LNCaP clone FGC (cell line): Measurements from ENCODE around the gene DRD4.
A peak's percentile ranks its signal among the peaks of the same experiment; 100 is the strongest.

Source experiments
- DNase-seq: peaks from one replicate; pipeline ENCODE4 v3.0.0-alpha.2; 2011; ENCODE audit warnings: low read depth
- H3K4me3 ChIP-seq: 2 replicates; pipeline ENCODE4 v1.5.1; 2011; ENCODE audit warnings: mild to moderate bottlenecking, low read depth, low read length, control low read depth
- TF ChIP-seq, protein P1 (sequence below): IDR thresholded peaks from 2 replicates; pipeline ENCODE4 v1.5.1; 2012; ENCODE audit warnings: mild to moderate bottlenecking; ENCODE audit not compliant: control insufficient read depth, insufficient read depth; ENCODE audit errors: extremely low read depth

The DRD4 gene

DNA sequence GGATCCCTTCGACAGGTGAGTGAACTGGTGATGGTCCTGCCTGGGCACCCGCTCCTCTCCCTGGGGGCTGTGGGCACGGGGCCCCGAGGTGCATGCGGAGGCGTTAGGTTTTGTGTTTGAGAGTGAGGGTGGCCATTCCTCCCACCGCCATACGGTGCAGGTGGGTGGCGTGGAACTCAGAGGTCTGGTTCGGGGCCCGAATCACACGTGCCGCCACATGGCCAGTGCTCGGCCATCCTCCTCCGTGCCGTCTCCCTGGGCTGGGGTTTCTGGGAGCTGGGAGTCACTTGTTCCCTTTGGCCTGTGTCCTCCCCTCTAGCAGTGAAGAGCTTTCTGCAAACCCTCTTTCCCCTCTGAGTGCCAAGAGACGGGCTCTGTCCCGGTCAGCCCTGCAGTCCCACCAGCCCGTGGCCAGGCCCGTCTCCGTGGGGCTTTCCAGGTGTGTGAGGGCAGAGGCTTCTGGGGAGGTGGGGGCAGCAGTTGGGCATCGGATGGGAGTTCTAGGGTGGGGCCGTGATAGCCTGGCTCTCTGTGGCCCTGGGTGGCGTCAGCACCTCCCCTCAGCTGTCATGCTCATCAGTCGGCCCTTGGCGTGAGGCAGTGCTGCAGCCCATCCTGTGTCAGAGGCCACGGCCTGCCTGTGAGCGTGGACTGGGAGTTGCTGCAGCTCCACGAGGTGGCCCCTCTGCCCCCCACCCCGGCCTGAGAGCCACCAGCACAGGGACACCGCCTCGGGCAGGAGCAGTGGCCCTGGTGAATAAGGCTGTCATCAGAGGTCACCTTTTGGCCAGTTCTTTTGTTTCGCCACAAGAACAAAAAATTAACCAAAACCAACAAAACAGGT lies 31.6 kb upstream of the DRD4 start:
- no peak overlapping the region for H3K4me3 ChIP-seq
- TF ChIP-seq, protein P1, sequence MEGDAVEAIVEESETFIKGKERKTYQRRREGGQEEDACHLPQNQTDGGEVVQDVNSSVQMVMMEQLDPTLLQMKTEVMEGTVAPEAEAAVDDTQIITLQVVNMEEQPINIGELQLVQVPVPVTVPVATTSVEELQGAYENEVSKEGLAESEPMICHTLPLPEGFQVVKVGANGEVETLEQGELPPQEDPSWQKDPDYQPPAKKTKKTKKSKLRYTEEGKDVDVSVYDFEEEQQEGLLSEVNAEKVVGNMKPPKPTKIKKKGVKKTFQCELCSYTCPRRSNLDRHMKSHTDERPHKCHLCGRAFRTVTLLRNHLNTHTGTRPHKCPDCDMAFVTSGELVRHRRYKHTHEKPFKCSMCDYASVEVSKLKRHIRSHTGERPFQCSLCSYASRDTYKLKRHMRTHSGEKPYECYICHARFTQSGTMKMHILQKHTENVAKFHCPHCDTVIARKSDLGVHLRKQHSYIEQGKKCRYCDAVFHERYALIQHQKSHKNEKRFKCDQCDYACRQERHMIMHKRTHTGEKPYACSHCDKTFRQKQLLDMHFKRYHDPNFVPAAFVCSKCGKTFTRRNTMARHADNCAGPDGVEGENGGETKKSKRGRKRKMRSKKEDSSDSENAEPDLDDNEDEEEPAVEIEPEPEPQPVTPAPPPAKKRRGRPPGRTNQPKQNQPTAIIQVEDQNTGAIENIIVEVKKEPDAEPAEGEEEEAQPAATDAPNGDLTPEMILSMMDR = no peak
- no peak for DNase-seq

DNA sequence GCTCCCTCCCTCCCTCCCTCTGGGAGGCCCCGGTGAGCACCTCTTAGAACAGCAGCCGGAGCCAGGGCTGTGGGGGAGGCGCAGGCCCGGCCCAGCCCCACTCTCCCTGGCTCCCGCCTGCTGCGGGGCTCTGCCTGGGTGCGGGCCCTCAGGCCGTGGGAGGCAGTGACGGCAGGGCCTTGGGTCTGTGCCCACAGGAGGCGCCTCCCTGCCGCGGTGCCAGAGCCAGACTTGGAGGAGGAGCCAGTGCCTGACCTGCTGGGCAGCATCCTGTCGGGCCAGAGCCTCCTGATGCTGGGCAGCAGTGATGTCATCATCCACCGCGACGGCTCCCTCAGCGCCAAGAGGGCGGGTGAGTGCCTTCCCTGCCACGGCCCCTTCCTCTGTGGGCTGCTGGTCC lies 30.8 kb upstream of the DRD4 start:
- H3K4me3 ChIP-seq = no peak overlapping the region
- peak; percentile 85 for DNase-seq
- TF ChIP-seq, protein P1 = no peak

DNA sequence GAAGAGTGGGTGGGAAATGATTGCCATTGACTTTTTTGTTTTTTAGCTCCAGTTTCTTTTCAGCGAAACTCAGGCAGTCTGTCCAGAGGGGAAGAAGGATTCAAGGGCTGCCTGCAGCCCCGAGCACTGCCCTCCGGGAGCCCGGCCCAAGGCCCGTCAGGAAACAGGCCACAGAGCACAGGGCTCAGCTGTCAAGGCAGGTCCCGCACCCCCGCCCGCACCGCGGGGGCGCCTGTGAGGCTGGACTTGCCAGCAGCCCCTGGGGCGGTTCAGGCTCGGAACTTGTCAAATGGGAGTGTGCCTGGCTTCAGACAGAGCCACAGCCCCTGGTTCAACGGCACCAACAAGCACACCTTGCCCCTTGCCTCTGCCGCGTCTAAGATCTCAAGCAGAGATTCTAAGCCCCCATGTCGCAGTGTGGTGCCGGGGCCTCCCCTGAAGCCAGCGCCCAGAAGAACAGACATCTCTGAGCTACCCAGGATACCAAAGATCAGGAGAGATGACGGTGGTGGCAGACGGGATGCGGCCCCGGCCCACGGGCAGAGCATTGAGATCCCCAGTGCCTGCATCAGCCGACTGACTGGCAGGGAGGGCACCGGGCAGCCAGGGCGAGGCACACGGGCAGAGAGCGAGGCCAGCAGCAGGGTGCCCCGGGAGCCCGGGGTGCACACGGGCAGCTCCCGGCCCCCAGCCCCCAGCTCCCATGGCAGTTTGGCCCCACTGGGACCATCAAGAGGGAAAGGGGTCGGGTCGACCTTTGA lies 29.9 kb upstream of the DRD4 start:
- H3K4me3 ChIP-seq = no peak overlapping the region
- TF ChIP-seq, protein P1 = no peak
- no peak for DNase-seq

DNA sequence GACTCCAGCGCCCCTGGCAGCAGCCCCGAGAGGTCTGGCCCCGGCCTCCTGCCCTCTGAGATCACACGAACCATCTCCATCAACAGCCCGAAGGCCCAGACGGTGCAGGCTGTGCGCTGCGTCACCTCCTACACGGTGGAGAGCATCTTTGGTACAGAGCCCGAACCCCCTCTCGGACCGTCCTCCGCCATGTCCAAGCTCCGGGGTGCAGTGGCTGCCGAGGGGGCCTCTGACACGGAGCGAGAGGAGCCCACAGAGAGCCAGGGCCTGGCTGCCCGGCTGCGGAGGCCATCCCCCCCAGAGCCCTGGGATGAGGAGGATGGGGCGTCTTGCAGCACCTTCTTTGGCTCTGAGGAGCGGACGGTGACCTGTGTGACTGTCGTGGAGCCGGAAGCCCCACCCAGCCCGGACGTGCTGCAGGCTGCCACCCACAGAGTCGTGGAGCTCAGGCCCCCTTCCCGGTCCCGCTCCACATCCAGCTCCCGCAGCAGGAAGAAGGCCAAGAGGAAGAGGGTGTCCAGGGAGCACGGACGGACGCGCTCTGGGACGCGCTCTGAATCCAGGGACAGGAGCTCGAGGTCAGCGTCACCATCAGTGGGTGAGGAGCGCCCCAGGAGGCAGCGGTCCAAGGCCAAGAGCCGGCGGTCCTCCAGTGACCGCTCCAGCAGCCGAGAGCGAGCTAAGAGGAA lies 29.0 kb upstream of the DRD4 start:
- no peak overlapping the region for H3K4me3 ChIP-seq
- DNase-seq = no peak
- TF ChIP-seq, protein P1 = no peak

DNA sequence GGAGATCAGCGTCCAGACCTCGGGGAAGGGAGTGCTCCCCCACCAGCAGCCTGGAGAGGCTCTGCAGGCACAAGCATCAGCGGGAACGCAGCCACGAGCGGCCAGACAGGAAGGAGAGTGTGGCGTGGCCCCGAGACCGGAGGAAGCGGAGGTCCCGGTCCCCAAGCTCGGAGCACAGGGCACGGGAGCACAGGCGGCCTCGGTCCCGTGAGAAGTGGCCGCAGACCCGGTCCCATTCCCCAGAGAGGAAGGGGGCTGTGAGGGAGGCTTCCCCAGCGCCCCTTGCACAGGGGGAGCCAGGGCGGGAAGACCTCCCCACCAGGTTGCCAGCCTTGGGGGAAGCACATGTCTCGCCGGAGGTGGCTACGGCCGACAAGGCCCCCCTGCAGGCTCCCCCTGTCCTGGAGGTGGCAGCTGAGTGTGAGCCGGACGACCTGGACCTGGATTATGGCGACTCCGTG lies 28.2 kb upstream of the DRD4 start:
- TF ChIP-seq, protein P1 = no peak
- H3K4me3 ChIP-seq = no peak overlapping the region
- no peak for DNase-seq

DNA sequence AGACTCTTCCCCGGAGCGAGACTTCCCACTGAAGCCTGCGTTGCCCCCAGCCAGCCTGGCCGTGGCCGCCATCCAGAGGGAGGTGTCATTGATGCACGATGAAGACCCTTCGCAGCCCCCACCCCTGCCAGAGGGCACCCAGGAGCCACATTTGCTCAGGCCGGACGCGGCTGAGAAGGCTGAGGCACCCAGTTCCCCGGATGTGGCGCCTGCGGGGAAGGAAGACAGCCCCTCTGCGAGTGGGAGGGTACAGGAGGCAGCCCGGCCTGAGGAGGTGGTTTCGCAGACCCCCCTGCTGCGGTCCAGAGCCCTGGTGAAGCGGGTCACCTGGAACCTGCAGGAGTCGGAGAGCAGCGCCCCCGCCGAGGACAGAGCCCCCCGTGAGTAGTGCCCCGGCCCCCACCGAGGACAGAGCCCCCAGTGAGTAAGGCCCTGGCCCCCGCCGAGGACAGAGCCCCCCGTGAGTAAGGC lies 27.7 kb upstream of the DRD4 start:
- no peak for DNase-seq
- TF ChIP-seq, protein P1 = no peak
- no peak overlapping the region for H3K4me3 ChIP-seq
